Measurements from ENCODE around the gene PIMREG.

DNA sequence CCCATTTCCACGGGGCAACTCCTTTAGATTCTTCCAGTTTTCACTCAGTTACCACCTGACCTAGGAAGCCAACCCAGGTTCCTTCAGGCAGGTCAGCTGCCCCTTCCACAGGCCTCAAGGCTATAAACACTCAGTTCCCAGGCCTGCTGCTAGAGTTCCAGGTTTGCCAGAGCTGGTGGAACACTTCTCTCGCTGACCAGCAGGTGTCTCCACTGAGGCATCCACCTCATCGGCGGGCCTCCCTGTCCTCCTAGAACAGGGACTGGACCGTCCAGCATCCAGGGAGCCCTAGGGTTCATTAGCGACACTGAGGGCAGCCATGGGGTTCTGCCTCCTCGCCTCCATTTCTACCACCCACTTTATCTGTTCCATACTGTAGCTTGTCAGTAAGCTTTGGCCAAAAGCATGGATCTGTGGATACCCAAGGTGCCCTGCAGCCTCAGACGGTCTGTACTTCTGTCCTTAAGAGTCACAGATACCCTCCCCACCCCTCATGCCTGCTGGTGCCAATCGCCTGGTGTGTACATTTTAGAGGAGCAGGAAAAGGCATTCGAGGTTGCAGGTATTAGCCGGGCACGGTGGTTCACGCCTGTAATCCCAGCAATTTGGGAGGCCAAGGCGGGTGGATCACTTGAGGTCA is 29.0 kb downstream of the PIMREG start:
- TF ChIP-seq, protein P1, sequence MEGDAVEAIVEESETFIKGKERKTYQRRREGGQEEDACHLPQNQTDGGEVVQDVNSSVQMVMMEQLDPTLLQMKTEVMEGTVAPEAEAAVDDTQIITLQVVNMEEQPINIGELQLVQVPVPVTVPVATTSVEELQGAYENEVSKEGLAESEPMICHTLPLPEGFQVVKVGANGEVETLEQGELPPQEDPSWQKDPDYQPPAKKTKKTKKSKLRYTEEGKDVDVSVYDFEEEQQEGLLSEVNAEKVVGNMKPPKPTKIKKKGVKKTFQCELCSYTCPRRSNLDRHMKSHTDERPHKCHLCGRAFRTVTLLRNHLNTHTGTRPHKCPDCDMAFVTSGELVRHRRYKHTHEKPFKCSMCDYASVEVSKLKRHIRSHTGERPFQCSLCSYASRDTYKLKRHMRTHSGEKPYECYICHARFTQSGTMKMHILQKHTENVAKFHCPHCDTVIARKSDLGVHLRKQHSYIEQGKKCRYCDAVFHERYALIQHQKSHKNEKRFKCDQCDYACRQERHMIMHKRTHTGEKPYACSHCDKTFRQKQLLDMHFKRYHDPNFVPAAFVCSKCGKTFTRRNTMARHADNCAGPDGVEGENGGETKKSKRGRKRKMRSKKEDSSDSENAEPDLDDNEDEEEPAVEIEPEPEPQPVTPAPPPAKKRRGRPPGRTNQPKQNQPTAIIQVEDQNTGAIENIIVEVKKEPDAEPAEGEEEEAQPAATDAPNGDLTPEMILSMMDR (IDR thresholded peaks at IDR 0.05; ENCODE audit: low read depth, low read length, poor library complexity, severe bottlenecking): peak; percentile 94
- no peak for TF ChIP-seq EZH2phosphoT487 (IDR thresholded peaks at IDR 0.05; ENCODE audit: borderline replicate concordance, low read length)
